Endothelial cell of umbilical vein (primary cell): ENCODE measurements around the gene SMAD3.

ENCODE experiments used
- CTCF ChIP-seq, 2 donors: IDR thresholded peaks; 1 replicate in 1 of 2; 2 replicates in 1 of 2; pipeline ENCODE4 v1.5.1; 2011; ENCODE audit warnings: low read length in 2 of 2, mild to moderate bottlenecking in 2 of 2, moderate library complexity in 2 of 2, control low read depth in 1 of 2, inconsistent platforms in 1 of 2, low read depth in 1 of 2; ENCODE audit not compliant: insufficient read depth in 1 of 2; ENCODE audit errors: extremely low read depth in 1 of 2
- EZH2 ChIP-seq: IDR thresholded peaks from 2 replicates; pipeline ENCODE4 v1.6.1; 2012; ENCODE audit warnings: borderline replicate concordance, low read depth, mild to moderate bottlenecking, moderate library complexity, low read length, inconsistent platforms; ENCODE audit not compliant: severe bottlenecking
- GATA2 ChIP-seq: IDR thresholded peaks from 2 replicates; pipeline ENCODE4 v1.7.0; 2011; ENCODE audit warnings: low read depth, mild to moderate bottlenecking, moderate library complexity, mixed read lengths, low read length; ENCODE audit not compliant: insufficient read length, insufficient read depth
- MAX ChIP-seq: IDR thresholded peaks from 2 replicates; pipeline ENCODE4 v1.6.1; 2011; ENCODE audit not compliant: insufficient read depth, insufficient read length
- POLR2A ChIP-seq: IDR thresholded peaks from 2 replicates; pipeline ENCODE4 v1.6.1; 2012; ENCODE audit warnings: low read depth, mild to moderate bottlenecking, control low read depth, low read length
- POLR2AphosphoS5 ChIP-seq: IDR thresholded peaks from 2 replicates; pipeline ENCODE4 v1.6.1; 2012; ENCODE audit warnings: low read depth, mild to moderate bottlenecking, control low read depth, low read length, moderate library complexity; ENCODE audit not compliant: insufficient read depth

GRCh38 chr15:67031331-67031730, 34.1 kb upstream of the SMAD3 start:
- TF ChIP-seq CTCF (IDR thresholded peaks at IDR 0.05; ENCODE audit: extremely low read depth in 1 of 2, insufficient read depth in 1 of 2, low read depth in 1 of 2, low read length in 2 of 2) (no peak), POLR2A (no peak), EZH2 (no peak), POLR2AphosphoS5 (no peak), MAX (no peak), GATA2 (no peak)
